ENCODE measurements around the gene PAQR8. TPM values are rescaled to one million over a fixed set of nuclear protein-coding genes. Genes with fewer than 3 reads are reported as not detected.

PAQR8 gene
- polyA plus RNA-seq, 1 experiment, result 2.3 TPM

- TF ChIP-seq CTCF (IDR thresholded peaks at IDR 0.05; ENCODE audit: insufficient read depth, low read depth, low read length), result peak; percentile 76
- ChIA-PET POLR2A (no interaction called here), CTCF (interaction anchor here (0.7 to 5.6 kb wide), 29 partner anchors 9 to 253 kb away, joined by 3 to 62 read pairs (median 5); partner anchors contain the start of gene TRAM2)
- DNase-seq (ENCODE audit: low read depth), result no peak
- H3K36me3 ChIP-seq (ENCODE audit: control insufficient read depth, insufficient read depth, low read length), result no peaks in the 10 kb centered on the region
- no peak overlapping the region for H3K4me3 ChIP-seq (ENCODE audit: low read depth, low read length)
- H3K27me3 ChIP-seq (ENCODE audit: control insufficient read depth, insufficient read depth, low read length), result no peaks in the 10 kb centered on the region
Observed at GRCh38 chr6:52416629-52417151, 54.7 kb downstream of the PAQR8 start.

GRCh38 chr6:52417675-52418111, 55.7 kb downstream of the PAQR8 start:
- Histone ChIP-seq H3K36me3 (ENCODE audit: control insufficient read depth, insufficient read depth, low read length) (no peaks in the 10 kb centered on the region), H3K4me3 (ENCODE audit: low read depth, low read length) (no peak overlapping the region), H3K27me3 (ENCODE audit: control insufficient read depth, insufficient read depth, low read length) (no peaks in the 10 kb centered on the region)
- peak; percentile 39 for DNase-seq (ENCODE audit: low read depth)
- ChIA-PET CTCF (interaction anchor here (1.0 to 5.6 kb wide), 12 partner anchors 10 to 252 kb away, joined by 3 to 62 read pairs (median 10); partner anchors contain the start of gene TRAM2), POLR2A (interaction anchor here (0.7 to 0.9 kb wide), 3 partner anchors 122 to 155 kb away, joined by 4 to 13 read pairs (median 4); no protein-coding TSS in a partner anchor)
- no peak for TF ChIP-seq CTCF (IDR thresholded peaks at IDR 0.05; ENCODE audit: insufficient read depth, low read depth, low read length)

- no peak for TF ChIP-seq CTCF (IDR thresholded peaks at IDR 0.05; ENCODE audit: insufficient read depth, low read depth, low read length)
- H3K27me3 ChIP-seq (ENCODE audit: control insufficient read depth, insufficient read depth, low read length), result no peaks in the 10 kb centered on the region
- no peak for DNase-seq (ENCODE audit: low read depth)
- no peaks in the 10 kb centered on the region for H3K36me3 ChIP-seq (ENCODE audit: control insufficient read depth, insufficient read depth, low read length)
- H3K4me3 ChIP-seq (ENCODE audit: low read depth, low read length), result no peak overlapping the region
- ChIA-PET CTCF (interaction anchor here (0.9 to 3.8 kb wide), 10 partner anchors 75 to 249 kb away, joined by 3 to 22 read pairs (median 4); partner anchors contain the start of gene TRAM2), POLR2A (interaction anchor here (0.6 to 1.1 kb wide), 2 partner anchors 151 to 156 kb away, joined by 3 to 6 read pairs; no protein-coding TSS in a partner anchor)
Observed at GRCh38 chr6:52418606-52419005, 56.7 kb downstream of the PAQR8 start.

DNA sequence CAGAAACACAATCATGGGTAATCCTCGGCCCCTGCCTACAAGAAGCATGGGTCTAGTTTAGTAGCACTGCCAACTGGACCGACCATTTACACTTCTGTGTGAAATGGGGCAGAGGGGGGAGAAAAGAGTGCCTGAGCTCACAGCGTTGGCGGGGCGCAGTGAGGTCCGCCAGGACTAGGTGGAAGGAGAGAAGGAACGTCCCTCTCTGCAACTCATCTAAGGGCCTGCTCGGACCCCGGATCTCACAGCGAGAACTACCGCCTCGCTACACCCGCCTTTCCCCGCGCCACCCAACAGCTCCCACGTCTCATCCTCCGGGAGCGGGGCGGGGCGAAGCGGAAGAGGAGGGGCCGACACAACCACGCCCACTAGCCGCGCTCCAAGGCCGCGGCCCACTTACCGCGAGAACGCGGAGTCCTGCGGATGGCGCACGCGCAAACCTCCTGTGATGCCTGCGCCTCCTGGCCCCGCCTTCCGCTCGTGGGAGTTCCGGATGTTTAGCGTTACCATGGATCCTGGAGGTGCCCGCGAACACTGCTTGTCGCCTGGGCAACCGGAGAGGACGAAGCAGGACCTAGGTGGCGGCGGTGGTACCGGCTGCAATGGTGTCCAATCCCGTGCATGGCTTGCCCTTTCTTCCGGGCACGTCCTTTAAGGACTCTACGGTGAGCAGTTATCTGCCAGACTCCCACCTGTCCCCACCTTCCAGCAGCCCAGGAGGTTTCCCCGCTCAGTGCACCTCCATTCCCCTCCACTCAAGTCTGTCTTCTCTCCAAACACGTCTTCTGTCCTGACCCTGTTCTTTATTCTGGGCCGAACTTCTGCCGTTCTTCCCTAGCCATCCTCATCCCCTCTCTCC, 58.1 kb downstream of the PAQR8 start, which contains the start of gene EFHC1:
EFHC1 (plus strand) TSS at position 534 of the 859 bp plus-strand sequence; CDS start at position 603, 69 bp downstream.
- POLR2A ChIA-PET, result interaction anchor here (0.6 to 1.1 kb wide), 5 partner anchors 150 to 178 kb away, joined by 3 to 4 read pairs (median 3); no protein-coding TSS in a partner anchor
- no peak for TF ChIP-seq CTCF (IDR thresholded peaks at IDR 0.05; ENCODE audit: insufficient read depth, low read depth, low read length)

More for the DNA sequence above, 58.1 kb downstream of the PAQR8 start, which contains the start of gene EFHC1:
- Histone ChIP-seq H3K36me3 (ENCODE audit: control insufficient read depth, insufficient read depth, low read length) (no peaks in the 10 kb centered on the region), H3K27me3 (ENCODE audit: control insufficient read depth, insufficient read depth, low read length) (no peaks in the 10 kb centered on the region), H3K4me3 (ENCODE audit: low read depth, low read length) (peak within 1 kb of the TSS; percentile 84)
- CTCF ChIA-PET, result interaction anchor here (0.9 to 3.8 kb wide), 8 partner anchors 94 to 248 kb away, joined by 3 to 22 read pairs (median 5); partner anchors contain the start of gene TRAM2
- DNase-seq (ENCODE audit: low read depth), result peak; percentile 84
